A549 (cell line): ENCODE results near the gene BABAM2. TPM values are rescaled to one million over a fixed set of nuclear protein-coding genes. Genes with fewer than 3 reads are reported as not detected.
A peak's percentile ranks its signal among the peaks of the same experiment; 100 is the strongest.
"Not testable (repeated sequence)": the region's sequence is repeated elsewhere in the genome, so short reads cannot be mapped to it uniquely, and the experiment has no call there.

ENCODE experiments used
- ATAC-seq, 2 experiments: fragments of 200-7000 bp in 1 of 2; fragments of >200 bp in 1 of 2; cut with Nextera tagmentation in 1 of 2; cut with Tn5 transposase in 1 of 2; 3 replicates each; pipeline versions ENCODE4 v1.8.0 to v1.9.1; 2018 to 2020; ENCODE audit warnings: mild to moderate bottlenecking in 1 of 2, moderate library complexity in 1 of 2
- CTCF ChIA-PET: fragments of 300-600 bp; sonication (Branson Sonifier 250); formaldehyde crosslinking; extraction: SDS; loops from one replicate; lab custom pipeline; 2021; ENCODE audit warnings: antibody characterized with exemption, inconsistent platforms; lab: Yijun Ruan, JAX
- POLR2A ChIA-PET: fragments of 350-600 bp; formaldehyde crosslinking; extraction: SDS; loops from one replicate; lab custom pipeline; 2021; ENCODE audit warnings: antibody characterized with exemption, inconsistent platforms; lab: Yijun Ruan, JAX
- DNase-seq, 2 experiments: peaks; one replicate each; pipeline versions ENCODE4 v3.0.0 to v3.0.0-alpha.2; 2011 to 2016; ENCODE audit warnings: low read depth in 1 of 2, low spot score in 1 of 2
- FAIRE-seq: peaks from 2 replicates; lab custom pipeline; 2011; peaks lifted over from hg19 to GRCh38; lab: Jason Lieb, UNC
- H3K27ac ChIP-seq, 2 experiments: fragments of >200 bp; sonication (Bioruptor Twin); formaldehyde crosslinking; 3 replicates each; pipeline ENCODE4 v1.5.1; 2016 to 2017
- H3K4me1 ChIP-seq: fragments of >200 bp; sonication (Bioruptor Twin); formaldehyde crosslinking; 3 replicates; pipeline ENCODE4 v1.6.1; 2016
- H3K4me2 ChIP-seq: fragments of >200 bp; sonication (Bioruptor Twin); formaldehyde crosslinking; 3 replicates; pipeline ENCODE4 v1.6.1; 2016
- H3K4me3 ChIP-seq: fragments of >200 bp; sonication (Bioruptor Twin); formaldehyde crosslinking; 3 replicates; pipeline ENCODE4 v1.5.1; 2016
- H3K9me3 ChIP-seq: fragments of >200 bp; sonication (Bioruptor Twin); formaldehyde crosslinking; 3 replicates; pipeline ENCODE4 v1.6.1; 2016
- CBX2 ChIP-seq: fragments of 200-600 bp; sonication (generic); IDR thresholded peaks from 2 replicates; pipeline ENCODE4 v1.6.1; 2016; ENCODE audit warnings: low read depth, mild to moderate bottlenecking, borderline replicate concordance
- CBX8 ChIP-seq: fragments of 200-600 bp; sonication (generic); IDR thresholded peaks from 2 replicates; pipeline ENCODE4 v1.6.1; 2016
- CHD2 ChIP-seq: fragments of 150-350 bp; IDR thresholded peaks from 2 replicates; pipeline ENCODE4 v1.6.1; 2014; ENCODE audit warnings: low read length; ENCODE audit not compliant: partially characterized antibody
- EHF ChIP-seq: fragments of 250-450 bp; sonication (Bioruptor Pico); IDR thresholded peaks from 2 replicates; pipeline ENCODE4 v1.5.0; 2020; ENCODE audit warnings: mild to moderate bottlenecking
- ESRRA ChIP-seq: fragments of 150-350 bp; IDR thresholded peaks from 2 replicates; pipeline ENCODE4 v1.6.1; 2014; ENCODE audit warnings: mild to moderate bottlenecking, low read length, borderline replicate concordance
- FOSB ChIP-seq: fragments of 250-450 bp; sonication (Bioruptor Pico); IDR thresholded peaks from 2 replicates; pipeline ENCODE4 v1.5.0; 2020; ENCODE audit warnings: mild to moderate bottlenecking, moderate library complexity
- GATA3 ChIP-seq: IDR thresholded peaks from 2 replicates; pipeline ENCODE4 v1.6.1; 2012; ENCODE audit warnings: borderline replicate concordance
- HDAC2 ChIP-seq: fragments of 200-600 bp; sonication (generic); IDR thresholded peaks from 2 replicates; pipeline ENCODE4 v1.6.1; 2016
- HES2 ChIP-seq: fragments of >200 bp; sonication (Bioruptor Twin); formaldehyde crosslinking; IDR thresholded peaks from 2 replicates; pipeline ENCODE4 v1.6.1; 2016
- HOXB13 ChIP-seq: fragments of 250-450 bp; sonication (Bioruptor Pico); IDR thresholded peaks from 2 replicates; pipeline ENCODE4 v1.5.0; 2020; ENCODE audit warnings: low read depth, mild to moderate bottlenecking, moderate library complexity
- JUN ChIP-seq, 2 experiments: fragments of >200 bp; sonication (Bioruptor Twin); formaldehyde crosslinking; IDR thresholded peaks; 2 replicates in 1 of 2; 3 replicates in 1 of 2; pipeline ENCODE4 v1.6.1; 2016 to 2017
- KDM1A ChIP-seq: fragments of 200-600 bp; sonication (generic); IDR thresholded peaks from 2 replicates; pipeline ENCODE4 v1.6.1; 2016; ENCODE audit warnings: low read depth, mild to moderate bottlenecking
- KDM5A ChIP-seq: fragments of 200-600 bp; sonication (generic); IDR thresholded peaks from 2 replicates; pipeline ENCODE4 v1.6.1; 2016; ENCODE audit warnings: antibody characterized with exemption, mild to moderate bottlenecking
- MAZ ChIP-seq: fragments of 150-350 bp; IDR thresholded peaks from 2 replicates; pipeline ENCODE4 v1.6.1; 2014; ENCODE audit warnings: antibody characterized with exemption, low read depth, low read length, borderline replicate concordance
- MYC ChIP-seq: IDR thresholded peaks from 2 replicates; pipeline ENCODE4 v1.6.1; 2012; ENCODE audit warnings: mild to moderate bottlenecking, inconsistent platforms, low read length, improper control_type of control experiment, borderline replicate concordance
- NR3C1 ChIP-seq: fragments of >200 bp; sonication (Bioruptor Twin); formaldehyde crosslinking; IDR thresholded peaks from 3 replicates; pipeline ENCODE4 v1.6.1; 2017
- PBX3 ChIP-seq: IDR thresholded peaks from 2 replicates; pipeline ENCODE4 v1.6.1; 2012
- POLR2A ChIP-seq: IDR thresholded peaks from 2 replicates; pipeline ENCODE4 v1.6.1; 2012; ENCODE audit warnings: mild to moderate bottlenecking, low read length
- POLR2AphosphoS2 ChIP-seq: conservative IDR thresholded peaks from 2 replicates; pipeline ENCODE4 v1.6.1; 2012; ENCODE audit warnings: low read length, improper control_type of control experiment, inconsistent platforms
- RAD21 ChIP-seq, 2 experiments: fragments of >200 bp in 1 of 2; sonication (Bioruptor Twin) in 1 of 2; formaldehyde crosslinking in 1 of 2; IDR thresholded peaks in 1 of 2; conservative IDR thresholded peaks in 1 of 2; 2 replicates in 1 of 2; 3 replicates in 1 of 2; pipeline ENCODE4 v1.6.1; 2012 to 2018; ENCODE audit warnings: inconsistent platforms in 1 of 2
- SMC3 ChIP-seq: fragments of >200 bp; sonication (Bioruptor Twin); formaldehyde crosslinking; IDR thresholded peaks from 3 replicates; pipeline ENCODE4 v1.6.1; 2018; ENCODE audit warnings: inconsistent platforms
- USF2 ChIP-seq: fragments of 450-650 bp; IDR thresholded peaks from 2 replicates; pipeline ENCODE4 v1.6.1; 2014; ENCODE audit warnings: antibody characterized with exemption
- ZFP36 ChIP-seq: fragments of 450-650 bp; IDR thresholded peaks from 2 replicates; pipeline ENCODE4 v1.6.1; 2014; ENCODE audit warnings: borderline replicate concordance; ENCODE audit not compliant: partially characterized antibody
- WGBS: methylation state at CpG from one replicate; pipeline ENCODE4 v1.1.6; 2017; ENCODE audit errors: missing lambda C conversion rate; 5-methylcytosine and 5-hydroxymethylcytosine counted together
- polyA plus RNA-seq, 4 experiments: library from polyadenylated mRNA; depleted of rRNA in 3 of 4; stranded (reverse); fragments of >200 nt; fragmentation: RNase III in 1 of 4; extraction: RNeasy Plus Mini Kit Qiagen cat#74134 plus additional on column Dnase treatment in 1 of 4; gene quantifications; 2 replicates in 3 of 4; 3 replicates in 1 of 4; pipeline ENCODE4 v1.2.3, GENCODE V29; 2011 to 2017

Gene BABAM2
- polyA plus RNA-seq, 2 of the 4 experiments (the other 2 are of a cell fraction) = 53.7 to 78.4 TPM

DNA sequence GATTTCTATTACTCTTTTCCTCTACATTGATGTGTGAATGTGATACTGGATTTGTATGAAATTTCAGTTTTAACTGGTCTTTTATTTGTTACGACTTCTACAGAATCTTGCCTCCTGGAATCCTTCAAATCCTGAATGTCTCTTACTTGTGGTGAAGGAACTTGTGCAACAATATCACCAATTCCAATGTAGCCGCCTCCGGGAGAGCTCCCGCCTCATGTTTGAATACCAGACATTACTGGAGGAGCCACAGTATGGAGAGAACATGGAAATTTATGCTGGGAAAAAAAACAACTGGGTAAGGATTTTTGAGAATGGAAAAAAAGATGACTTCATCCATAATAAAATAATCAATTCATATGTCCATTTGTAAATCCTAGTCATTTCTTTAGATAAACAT lies 134.6 kb downstream of the BABAM2 start:
- TF ChIP-seq POLR2AphosphoS2 (no peak), GATA3 (no peak), SMC3 (no peak), PBX3 (no peak), RAD21 (conservative IDR thresholded peaks at IDR 0.05 in 1 of 2, IDR thresholded peaks at IDR 0.05 in 1 of 2) (no peak), HOXB13 (CRISPR knock-in tag) (no peak), EHF (CRISPR knock-in tag) (no peak), CHD2 (no peak), ESRRA (no peak), JUN (IDR thresholded peaks at IDR 0.05) (no peak), KDM5A (no peak), CBX8 (no peak), HES2 (no peak), NR3C1 (no peak), POLR2A (no peak)
- H3K27ac ChIP-seq = no peak overlapping the region

DNA sequence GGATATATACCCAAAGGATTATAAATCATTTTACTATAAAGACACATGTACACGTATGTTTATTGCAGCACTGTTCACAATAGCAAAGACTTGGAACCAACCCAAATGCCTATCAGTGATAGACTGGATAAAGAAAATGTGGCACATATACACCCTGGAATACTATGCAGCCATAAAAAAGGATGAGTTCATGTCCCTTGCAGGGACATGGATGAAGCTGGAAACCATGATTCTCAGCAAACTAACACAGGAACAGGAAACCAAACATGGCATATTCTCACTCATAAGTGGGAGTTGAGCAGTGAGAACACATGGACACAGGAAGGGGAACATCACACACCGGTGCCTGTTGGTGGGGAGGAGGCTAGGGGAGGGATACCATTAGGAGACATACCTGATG lies 135.7 kb downstream of the BABAM2 start:
- H3K27ac ChIP-seq, POLR2A ChIA-PET, H3K4me1 ChIP-seq, H3K4me3 ChIP-seq, ATAC-seq, CTCF ChIA-PET, H3K9me3 ChIP-seq, FAIRE-seq, DNase-seq, H3K4me2 ChIP-seq: not testable (repeated sequence)
- TF ChIP-seq KDM1A = peak; percentile 67; the same call in 1 of the 2 replicates
- 89% methylated on average over 2 of the region's 2 CpGs for WGBS

More for the DNA sequence above, 134.6 kb downstream of the BABAM2 start:
- ChIA-PET POLR2A (no interaction called here), CTCF (no interaction called here)
- no peak for ATAC-seq
- no peaks in the 10 kb centered on the region for H3K4me1 ChIP-seq
- no peak overlapping the region for H3K4me3 ChIP-seq
- no peak for DNase-seq
- no peak for FAIRE-seq
- H3K4me2 ChIP-seq = no peak overlapping the region
- no peaks in the 10 kb centered on the region for H3K9me3 ChIP-seq
- 95% methylated on average over 4 of the region's 4 CpGs for WGBS

- Histone ChIP-seq H3K4me2 (no peak overlapping the region), H3K4me3 (no peak overlapping the region), H3K4me1 (0 out of 3 replicates have a peak, but pooled peaks cover 3% of the 10 kb centered on the region), H3K27ac (no peak overlapping the region), H3K9me3 (no peaks in the 10 kb centered on the region)
- CTCF ChIA-PET = no interaction called here
- WGBS = 89% methylated on average over 7 of the region's 7 CpGs
- TF ChIP-seq CBX2 (no peak), POLR2AphosphoS2 (no peak), MAZ (no peak), USF2 (no peak), FOSB (CRISPR knock-in tag) (no peak), JUN (IDR thresholded peaks at IDR 0.05) (no peak), ZFP36 (no peak), HDAC2 (no peak), MYC (no peak)
- FAIRE-seq (no peak), ATAC-seq (no peak), DNase-seq (no peak)
- POLR2A ChIA-PET = no interaction called here
Measured at GRCh38 chr2:28028025-28028424, 137.5 kb downstream of the BABAM2 start.
